Measurements from ENCODE around the gene YPEL1. TPM values are rescaled to one million over a fixed set of nuclear protein-coding genes. Genes with fewer than 3 reads are reported as not detected.
A peak's percentile ranks its signal among the peaks of the same experiment; 100 is the strongest.

Gene YPEL1
- total RNA-seq, 1 experiment from 2014 or later = 3.1 TPM

DNA sequence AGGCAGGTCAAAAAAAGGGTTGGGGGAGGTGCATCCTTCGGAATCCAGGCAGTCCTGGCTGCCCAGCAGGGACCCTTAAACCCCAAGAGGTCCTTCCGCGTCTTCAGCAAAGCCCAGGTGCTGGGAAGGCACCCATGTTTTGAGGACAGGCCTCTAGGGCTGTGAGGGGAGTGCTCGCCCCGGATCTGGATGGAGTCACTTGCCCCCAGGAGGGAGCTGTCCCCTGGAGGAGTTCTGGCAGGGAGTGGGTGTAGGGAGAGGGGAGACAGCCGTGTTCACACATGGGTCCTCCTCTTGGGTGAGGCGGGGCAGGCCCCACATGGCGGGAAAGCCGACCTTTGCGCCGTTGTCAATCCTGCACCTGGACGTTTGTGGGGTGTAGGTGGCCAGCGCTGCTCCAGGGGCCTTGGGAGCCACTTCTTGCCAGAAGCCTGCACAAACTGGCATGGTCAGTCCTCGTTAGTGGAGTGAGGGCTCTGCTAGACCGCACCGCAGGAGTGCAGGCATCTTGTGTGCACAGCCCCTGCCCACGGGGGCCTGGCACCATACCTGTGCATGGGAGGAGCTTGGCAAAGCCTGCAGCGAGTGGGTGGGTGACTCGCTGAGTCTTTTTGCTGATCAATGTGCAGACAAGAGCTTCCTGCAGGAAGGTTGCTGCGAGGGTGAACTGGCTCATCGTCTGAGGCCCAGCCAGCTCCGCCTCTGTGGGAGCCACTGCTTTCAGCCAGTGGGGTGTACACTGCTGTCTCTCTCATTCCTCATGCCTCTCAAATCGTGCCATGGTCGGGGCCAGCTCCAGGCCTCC lies 53.8 kb downstream of the YPEL1 start:
- Histone ChIP-seq H3K4me2 (ENCODE audit: low read length) (no peak overlapping the region), H3K79me2 (ENCODE audit: insufficient read depth, low read length) (no peaks in the 10 kb centered on the region), H3K27me3 (ENCODE audit: insufficient read depth, low read length) (no peaks in the 10 kb centered on the region), H3K4me1 (ENCODE audit: control insufficient read depth in 1 of 2, insufficient read depth in 2 of 2, low read length in 2 of 2) (peaks cover 0 to 6% of the 10 kb centered on the region in 2 experiments; a peak in 1 of 4 replicates), H4K20me1 (ENCODE audit: insufficient read depth) (no peaks in the 10 kb centered on the region), H3K27ac (ENCODE audit: low read depth, low read length) (no peak overlapping the region), H3K36me3 (ENCODE audit: control insufficient read depth in 1 of 2, insufficient read depth in 2 of 2, low read length in 2 of 2) (peaks cover 7 to 9% of the 10 kb centered on the region in 2 experiments; a peak in 3 of 4 replicates), H3K9ac (ENCODE audit: low read length) (no peak overlapping the region), H2AFZ (ENCODE audit: low read depth, low read length, poor library complexity, severe bottlenecking) (no peak overlapping the region), H3K9me2 (ENCODE audit: insufficient read depth) (no peaks in the 10 kb centered on the region), H3K4me3 (replicated peaks in 1 of 2; ENCODE audit: low read depth in 1 of 2, low read length in 2 of 2) (no peak overlapping the region), H3K9me3 (ENCODE audit: control insufficient read depth in 1 of 2, insufficient read depth in 1 of 2, low read depth in 1 of 2, low read length in 2 of 2) (no peaks in the 10 kb centered on the region)
- intact Hi-C loops (cut with micrococcal nuclease) = no loop called here
- ATAC-seq (no peak; the same call in 1 of the 2 replicates), DNase-seq (ENCODE audit: low read depth, low spot score) (no peak)
- CTCF ChIA-PET = no interaction called here
- TF ChIP-seq EGR1 (IDR thresholded peaks at IDR 0.05; ENCODE audit: low read depth) (0 out of 2 replicates have a peak, but pooled peaks have one; percentile 19), SP1 (IDR thresholded peaks at IDR 0.05; ENCODE audit: low read depth) (no peak)
- no TSS peak for BruUV-seq (replicated peaks)
- POLR2A ChIA-PET = no interaction called here
- RAD21 ChIA-PET (ENCODE audit: low non-redundant PET in 1 of 2, low total read pairs in 2 of 2, uncharacterized antibody in 2 of 2, unreplicated experiment in 2 of 2) = no interaction called here

- no peak for DNase-seq (ENCODE audit: low read depth, low spot score)
- POLR2A ChIA-PET = no interaction called here
- Histone ChIP-seq H3K9ac (ENCODE audit: low read length) (no peak overlapping the region), H3K27me3 (ENCODE audit: insufficient read depth, low read length) (no peaks in the 10 kb centered on the region), H4K20me1 (ENCODE audit: insufficient read depth) (no peaks in the 10 kb centered on the region), H3K36me3 (ENCODE audit: control insufficient read depth in 1 of 2, insufficient read depth in 2 of 2, low read length in 2 of 2) (peaks cover 7 to 9% of the 10 kb centered on the region in 2 experiments; a peak in 3 of 4 replicates), H3K9me3 (ENCODE audit: control insufficient read depth in 1 of 2, insufficient read depth in 1 of 2, low read depth in 1 of 2, low read length in 2 of 2) (no peaks in the 10 kb centered on the region), H3K79me2 (ENCODE audit: insufficient read depth, low read length) (no peaks in the 10 kb centered on the region), H3K9me2 (ENCODE audit: insufficient read depth) (no peaks in the 10 kb centered on the region), H2AFZ (ENCODE audit: low read depth, low read length, poor library complexity, severe bottlenecking) (no peak overlapping the region), H3K4me3 (replicated peaks in 1 of 2; ENCODE audit: low read depth in 1 of 2, low read length in 2 of 2) (no peak overlapping the region), H3K27ac (ENCODE audit: low read depth, low read length) (no peak overlapping the region), H3K4me1 (ENCODE audit: control insufficient read depth in 1 of 2, insufficient read depth in 2 of 2, low read length in 2 of 2) (peaks cover 0 to 6% of the 10 kb centered on the region in 2 experiments; a peak in 1 of 4 replicates), H3K4me2 (ENCODE audit: low read length) (no peak overlapping the region)
- CTCF ChIA-PET = no interaction called here
- BruUV-seq (replicated peaks) = no TSS peak
- TF ChIP-seq EZH2phosphoT487 (IDR thresholded peaks at IDR 0.05; ENCODE audit: borderline replicate concordance) = no peak
- TF ChIP-seq EGR1 (IDR thresholded peaks at IDR 0.05; ENCODE audit: low read depth) = no peak
- intact Hi-C loops (cut with micrococcal nuclease) = no loop called here
- RAD21 ChIA-PET (ENCODE audit: low non-redundant PET in 1 of 2, low total read pairs in 2 of 2, uncharacterized antibody in 2 of 2, unreplicated experiment in 2 of 2) = no interaction called here
- ATAC-seq = no peak
Observed at GRCh38 chr22:21680830-21681565, 54.6 kb downstream of the YPEL1 start.
